ENCODE data around the gene TOGARAM1.

The TOGARAM1 gene

GRCh38 chr14:44961554-44962333 lies at the start of gene TOGARAM1, which contains the start of gene KLHL28:
Gene TOGARAM1, plus strand, starts transcription at chr14:44962190. Its CDS starts 232 bp downstream, at chr14:44962422.
Gene KLHL28, minus strand, starts transcription at chr14:44961947. Its CDS starts 16,019 bp downstream, at chr14:44945928.
- no peaks in the 10 kb centered on the region for H3K9me2 ChIP-seq (ENCODE audit: low read depth, low read length)
- H3K9me3 ChIP-seq (ENCODE audit: low read length) = no peaks in the 10 kb centered on the region
- no peaks in the 10 kb centered on the region for H4K20me1 ChIP-seq (ENCODE audit: insufficient read depth, low read length)
- TF ChIP-seq CTCF (IDR thresholded peaks at IDR 0.05; ENCODE audit: low read length) = no peak
- no peak for TF ChIP-seq EZH2 (IDR thresholded peaks at IDR 0.05; ENCODE audit: borderline replicate concordance, low read length)
- H3K4me2 ChIP-seq (ENCODE audit: low read length) = peak within 1 kb of the TSS; percentile 90
- H3K27ac ChIP-seq (ENCODE audit: low read depth, low read length, poor library complexity, severe bottlenecking) = peak within 1 kb of the TSS; percentile 69
- H3K79me2 ChIP-seq (ENCODE audit: insufficient read depth, low read length) = peaks cover 76% of the 10 kb centered on the region
- no peaks in the 10 kb centered on the region for H3K36me3 ChIP-seq (ENCODE audit: insufficient read depth, low read length)
- H3K4me3 ChIP-seq (ENCODE audit: low read depth, low read length, poor library complexity, severe bottlenecking) = peak within 1 kb of the TSS; percentile 86
- H2AFZ ChIP-seq (ENCODE audit: low read length) = 0 out of 2 replicates have a peak within 1 kb of the TSS, but pooled peaks have one; percentile 5
- H3K4me1 ChIP-seq (ENCODE audit: insufficient read depth, low read length, severe bottlenecking) = peaks cover 45% of the 10 kb centered on the region
- H3K9ac ChIP-seq (ENCODE audit: low read length) = peak within 1 kb of the TSS; percentile 76
- no peaks in the 10 kb centered on the region for H3F3A ChIP-seq (ENCODE audit: insufficient read depth, low read length)
- no peaks in the 10 kb centered on the region for H3K27me3 ChIP-seq (ENCODE audit: insufficient read depth, low read length)

DNA sequence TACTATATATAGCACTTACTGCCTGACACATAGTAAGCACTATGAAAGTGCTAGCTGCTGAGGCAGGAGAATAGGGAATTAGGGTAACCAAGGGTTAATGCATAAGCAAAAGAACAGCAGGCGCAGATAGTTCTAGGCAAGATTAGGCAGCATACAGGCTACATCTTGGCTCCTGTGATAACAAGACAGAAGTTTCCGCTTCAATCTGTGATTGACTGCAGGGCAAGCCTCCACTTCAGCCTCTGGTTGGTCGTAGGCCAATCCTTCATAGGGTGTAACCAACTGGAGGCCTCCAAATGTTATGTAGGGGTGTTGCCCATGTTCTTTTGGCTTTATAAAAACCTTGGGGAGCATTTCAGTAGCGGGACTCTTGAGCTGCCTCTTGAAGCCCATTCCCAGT lies 47.1 kb upstream of the TOGARAM1 start:
- Histone ChIP-seq H3K79me2 (ENCODE audit: insufficient read depth, low read length) (no peaks in the 10 kb centered on the region), H3K4me3 (ENCODE audit: low read depth, low read length, poor library complexity, severe bottlenecking) (no peak overlapping the region), H4K20me1 (ENCODE audit: insufficient read depth, low read length) (no peaks in the 10 kb centered on the region), H3K36me3 (ENCODE audit: insufficient read depth, low read length) (no peaks in the 10 kb centered on the region), H3K9me2 (ENCODE audit: low read depth, low read length) (no peaks in the 10 kb centered on the region), H3F3A (ENCODE audit: insufficient read depth, low read length) (no peaks in the 10 kb centered on the region), H3K4me1 (ENCODE audit: insufficient read depth, low read length, severe bottlenecking) (no peaks in the 10 kb centered on the region), H3K4me2 (ENCODE audit: low read length) (no peak overlapping the region), H3K27me3 (ENCODE audit: insufficient read depth, low read length) (no peaks in the 10 kb centered on the region), H3K27ac (ENCODE audit: low read depth, low read length, poor library complexity, severe bottlenecking) (no peak overlapping the region), H3K9ac (ENCODE audit: low read length) (no peak overlapping the region), H3K9me3 (ENCODE audit: low read length) (no peaks in the 10 kb centered on the region), H2AFZ (ENCODE audit: low read length) (no peak overlapping the region)
- no peak for TF ChIP-seq EZH2 (IDR thresholded peaks at IDR 0.05; ENCODE audit: borderline replicate concordance, low read length)
- TF ChIP-seq CTCF (IDR thresholded peaks at IDR 0.05; ENCODE audit: low read length) = no peak

DNA sequence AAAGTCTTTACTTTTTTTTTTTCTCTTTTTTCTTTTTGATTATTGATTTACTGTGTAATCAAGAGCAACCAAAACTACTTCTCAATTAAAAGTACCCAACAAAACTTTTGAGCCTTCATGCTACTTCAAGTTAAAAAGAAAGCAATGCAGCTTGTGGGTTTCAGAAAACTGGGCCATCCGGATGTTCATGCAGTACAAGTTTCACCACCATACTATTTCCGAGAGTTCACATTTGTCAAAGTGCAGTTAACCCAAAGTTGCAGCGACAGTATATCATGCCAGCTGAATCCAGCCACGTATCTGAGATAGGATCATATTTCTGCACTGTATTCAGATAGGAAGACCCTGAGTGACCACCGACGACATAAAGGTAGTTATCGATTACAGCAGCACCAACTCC lies 33.2 kb upstream of the TOGARAM1 start:
- H3K4me3 ChIP-seq (ENCODE audit: low read depth, low read length, poor library complexity, severe bottlenecking) = no peak overlapping the region
- H4K20me1 ChIP-seq (ENCODE audit: insufficient read depth, low read length) = no peaks in the 10 kb centered on the region
- no peak overlapping the region for H3K27ac ChIP-seq (ENCODE audit: low read depth, low read length, poor library complexity, severe bottlenecking)
- H3K9me2 ChIP-seq (ENCODE audit: low read depth, low read length) = no peaks in the 10 kb centered on the region
- H3K27me3 ChIP-seq (ENCODE audit: insufficient read depth, low read length) = no peaks in the 10 kb centered on the region
- no peaks in the 10 kb centered on the region for H3K9me3 ChIP-seq (ENCODE audit: low read length)
- no peak overlapping the region for H2AFZ ChIP-seq (ENCODE audit: low read length)
- H3K4me1 ChIP-seq (ENCODE audit: insufficient read depth, low read length, severe bottlenecking) = no peaks in the 10 kb centered on the region
- peaks cover 3% of the 10 kb centered on the region; the same call in 1 of the 2 replicates for H3K36me3 ChIP-seq (ENCODE audit: insufficient read depth, low read length)
- H3K79me2 ChIP-seq (ENCODE audit: insufficient read depth, low read length) = peaks cover 6% of the 10 kb centered on the region; the same call in 1 of the 2 replicates
- TF ChIP-seq EZH2 (IDR thresholded peaks at IDR 0.05; ENCODE audit: borderline replicate concordance, low read length) (no peak), CTCF (IDR thresholded peaks at IDR 0.05; ENCODE audit: low read length) (no peak)
- H3K9ac ChIP-seq (ENCODE audit: low read length) = no peak overlapping the region
- no peak overlapping the region for H3K4me2 ChIP-seq (ENCODE audit: low read length)
- no peaks in the 10 kb centered on the region; the same call in 1 of the 2 replicates for H3F3A ChIP-seq (ENCODE audit: insufficient read depth, low read length)

Measured in OCI-LY1 (cell line).